Endodermal cell (in vitro differentiated cells): ENCODE measurements around the gene USP1. TPM values are rescaled to one million over a fixed set of nuclear protein-coding genes. Genes with fewer than 3 reads are reported as not detected.

Source experiments
- DNase-seq: peaks from one replicate; pipeline ENCODE4 v3.0.0-alpha.2; 2017
- H3K27ac ChIP-seq: 2 replicates; pipeline ENCODE4 v1.5.1; 2013; ENCODE audit warnings: mild to moderate bottlenecking, low read depth, low read length, moderate library complexity
- H3K27me3 ChIP-seq: 2 replicates; pipeline ENCODE4 v1.6.1; 2013; ENCODE audit warnings: mild to moderate bottlenecking, low read length, moderate library complexity; ENCODE audit not compliant: insufficient read depth, control insufficient read depth, poor library complexity, severe bottlenecking
- H3K36me3 ChIP-seq: 2 replicates; pipeline ENCODE4 v1.7.0; 2013; ENCODE audit warnings: mild to moderate bottlenecking, low read length, moderate library complexity; ENCODE audit not compliant: control insufficient read depth, insufficient read depth
- H3K4me1 ChIP-seq: one replicate; pipeline ENCODE4 v1.7.0; 2013; ENCODE audit warnings: low read length; ENCODE audit not compliant: control insufficient read depth, insufficient read depth
- H3K4me3 ChIP-seq: 2 replicates; pipeline ENCODE4 v1.5.1; 2013; ENCODE audit warnings: mild to moderate bottlenecking, low read length, moderate library complexity
- H3K9ac ChIP-seq: 2 replicates; pipeline ENCODE4 v1.6.1; 2013; ENCODE audit warnings: mild to moderate bottlenecking, low read length, moderate library complexity; ENCODE audit not compliant: poor library complexity, severe bottlenecking; ENCODE audit errors: extremely low read depth
- H3K9me3 ChIP-seq: 2 replicates; pipeline ENCODE4 v1.6.1; 2013; ENCODE audit warnings: mild to moderate bottlenecking, low read length, moderate library complexity; ENCODE audit not compliant: control insufficient read depth
- H3K27ac Mint-ChIP-seq: 2 replicates; pipeline ENCODE4 v1.8.0; 2020; ENCODE audit warnings: mixed read lengths
- H3K27me3 Mint-ChIP-seq: 2 replicates; pipeline ENCODE4 v1.8.0; 2021; ENCODE audit warnings: mild to moderate bottlenecking, mixed read lengths; ENCODE audit not compliant: insufficient read depth
- H3K36me3 Mint-ChIP-seq: 2 replicates; pipeline ENCODE4 v1.8.0; 2020; ENCODE audit warnings: low read depth, mixed read lengths
- H3K4me1 Mint-ChIP-seq: 2 replicates; pipeline ENCODE4 v1.8.0; 2020; ENCODE audit warnings: mixed read lengths
- H3K4me3 Mint-ChIP-seq: 2 replicates; pipeline ENCODE4 v1.8.0; 2020; ENCODE audit warnings: mild to moderate bottlenecking, moderate library complexity, mixed read lengths
- H3K9me3 Mint-ChIP-seq: 2 replicates; pipeline ENCODE4 v1.8.0; 2020; ENCODE audit warnings: mild to moderate bottlenecking, mixed read lengths
- CTCF ChIP-seq: fragments of 200-600 bp; sonication (generic); conservative IDR thresholded peaks from 2 replicates; pipeline ENCODE4 v1.5.0; 2021; ENCODE audit warnings: antibody characterized with exemption, mild to moderate bottlenecking
- WGBS, 2 experiments: methylation state at CpG; one replicate each; pipeline versions ENCODE4 v1.1.5 to v1.1.7; 2013; ENCODE audit warnings: missing lambda C conversion rate in 2 of 2, mixed read lengths in 1 of 2; ENCODE audit not compliant: insufficient coverage in 1 of 2, insufficient read length in 1 of 2; 5-methylcytosine and 5-hydroxymethylcytosine counted together
- total RNA-seq, 2 donors: library from RNA; stranded (reverse); fragmentation: NEBNext Ultra II Directional in 1 of 2; extraction: Animal tissue kit (Norgen Biotek cat#: 25700) in 1 of 2; gene quantifications; 2 replicates in 1 of 2; 3 replicates in 1 of 2; pipeline ENCODE4 v1.2.1, GENCODE V29; 2021

Gene USP1
- total RNA-seq, 2 donors from 2014 or later: 42.5 to 55.8 TPM

DNA sequence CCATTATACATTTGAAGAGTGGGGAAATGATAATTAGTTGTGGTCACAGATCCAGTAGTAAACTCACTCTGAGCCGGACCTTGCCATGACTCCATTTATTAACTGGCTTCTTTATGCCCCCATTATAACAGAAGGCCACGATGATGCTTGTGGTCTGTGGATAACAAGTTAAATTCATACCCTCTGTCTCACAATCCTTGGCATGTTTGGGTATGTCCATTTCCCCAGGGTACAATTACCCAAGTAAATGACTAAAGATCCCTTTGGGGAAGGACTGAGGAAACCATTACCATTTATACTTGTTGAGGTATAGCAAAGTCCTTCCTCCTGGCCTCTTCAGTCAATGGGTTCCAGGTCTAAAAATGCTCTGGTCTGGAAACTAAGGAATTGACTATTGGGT is 7.3 kb upstream of the USP1 start:
- Histone ChIP-seq H3K9ac (no peak overlapping the region), H3K36me3 (no peaks in the 10 kb centered on the region), H3K27ac (no peak overlapping the region), H3K27me3 (no peaks in the 10 kb centered on the region), H3K4me1 (no peaks in the 10 kb centered on the region), H3K4me3 (no peak overlapping the region), H3K9me3 (no peaks in the 10 kb centered on the region)
- TF ChIP-seq CTCF: no peak
- Mint-ChIP-seq H3K4me3 (no peak overlapping the region), H3K27me3 (peaks cover 8% of the 10 kb centered on the region), H3K9me3 (no peaks in the 10 kb centered on the region), H3K4me1 (no peaks in the 10 kb centered on the region), H3K36me3 (no peaks in the 10 kb centered on the region), H3K27ac (no peak overlapping the region)
- WGBS, 2 experiments: 76% methylated on average over 2 of the region's 2 CpGs; no CpG with 5 or more reads in 1 of the 2 experiments
- no peak for DNase-seq

DNA sequence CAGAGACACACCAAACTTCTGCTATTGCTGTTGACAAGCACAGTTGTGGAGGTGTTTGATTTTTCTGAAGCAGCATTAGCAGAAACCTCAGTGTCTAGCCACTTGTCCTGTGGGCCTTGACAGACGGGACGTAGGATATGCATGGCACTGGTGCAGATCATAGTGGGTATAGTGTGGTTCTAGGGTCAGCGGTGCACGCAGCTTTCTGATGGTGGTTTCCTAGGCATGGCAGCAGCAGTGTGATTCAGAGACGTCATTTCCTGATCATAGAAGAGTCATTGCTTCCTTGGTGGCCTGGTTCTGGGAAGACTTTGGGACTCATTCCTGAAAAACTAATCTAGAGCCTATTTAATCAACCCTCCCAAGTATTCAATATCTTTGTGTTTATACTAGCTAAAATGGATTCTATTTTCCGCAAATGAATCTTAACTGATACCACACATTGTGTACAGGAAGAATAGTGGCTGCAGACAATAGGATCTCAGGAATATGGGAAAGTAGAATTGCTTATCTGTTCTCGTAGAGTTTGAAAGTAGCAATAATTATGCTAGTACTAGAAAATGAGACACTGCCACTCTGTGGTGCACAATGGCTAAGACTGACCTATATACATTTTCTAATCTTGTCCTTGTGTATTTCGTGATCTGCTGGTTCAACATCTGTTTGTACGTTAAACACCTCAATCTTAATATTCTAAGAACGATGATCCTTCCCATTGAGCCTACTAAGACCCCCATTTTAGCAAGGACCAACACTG is 2.8 kb upstream of the USP1 start:
- no peak overlapping the region for H3K27ac Mint-ChIP-seq
- Histone ChIP-seq H3K36me3 (no peaks in the 10 kb centered on the region), H3K9me3 (no peaks in the 10 kb centered on the region), H3K27ac (no peak overlapping the region), H3K9ac (no peak overlapping the region), H3K4me1 (no peaks in the 10 kb centered on the region), H3K4me3 (no peak overlapping the region), H3K27me3 (no peaks in the 10 kb centered on the region)
- peaks cover 8% of the 10 kb centered on the region for H3K27me3 Mint-ChIP-seq
- no peaks in the 10 kb centered on the region for H3K36me3 Mint-ChIP-seq
- peaks cover 8% of the 10 kb centered on the region for H3K4me1 Mint-ChIP-seq
- peak; percentile 23 for TF ChIP-seq CTCF
- peak overlapping the region; percentile 78 for H3K4me3 Mint-ChIP-seq
- H3K9me3 Mint-ChIP-seq: no peaks in the 10 kb centered on the region
- DNase-seq: no peak
- WGBS, 2 experiments: 95 to 100% methylated on average over 5 to 10 of the region's 10 CpGs

DNA sequence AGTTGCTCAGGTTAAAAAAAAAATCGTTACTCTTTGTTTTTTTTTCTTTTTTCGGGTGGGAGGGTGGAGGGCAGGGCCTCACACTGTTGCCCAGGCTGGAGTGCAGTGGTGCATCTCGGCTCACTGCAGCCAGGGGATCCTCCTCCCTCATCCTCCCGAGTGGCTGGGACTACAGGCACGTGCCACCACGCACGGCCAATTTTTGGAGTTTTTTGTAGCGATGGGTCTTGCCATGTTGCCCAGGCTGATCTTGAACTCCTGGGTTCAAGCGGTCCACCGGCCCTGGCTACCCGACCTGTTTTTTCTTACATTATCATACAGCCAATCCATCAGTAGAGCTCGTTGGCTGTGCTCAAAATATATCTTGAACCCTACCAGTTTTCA is 2.2 kb upstream of the USP1 start:
- Histone ChIP-seq H3K9me3 (no peaks in the 10 kb centered on the region), H3K9ac (no peak overlapping the region), H3K4me3 (no peak overlapping the region), H3K27me3 (no peaks in the 10 kb centered on the region), H3K36me3 (no peaks in the 10 kb centered on the region), H3K27ac (no peak overlapping the region), H3K4me1 (no peaks in the 10 kb centered on the region)
- no peak for TF ChIP-seq CTCF
- Mint-ChIP-seq H3K4me1 (peaks cover 8% of the 10 kb centered on the region), H3K27me3 (peaks cover 8% of the 10 kb centered on the region), H3K27ac (no peak overlapping the region), H3K36me3 (no peaks in the 10 kb centered on the region), H3K4me3 (peak overlapping the region; percentile 78), H3K9me3 (no peaks in the 10 kb centered on the region)
- DNase-seq: no peak
- WGBS, 2 experiments: 88 to 95% methylated on average over 10 to 12 of the region's 12 CpGs
